Osteoblast (primary cell): Measurements from ENCODE around the gene MGAM2. TPM values are rescaled to one million over a fixed set of nuclear protein-coding genes. Genes with fewer than 3 reads are reported as not detected.

ENCODE experiments used
- DNase-seq: peaks from one replicate; pipeline ENCODE4 v3.0.0; 2011; ENCODE audit warnings: low spot score, mixed read lengths; ENCODE audit not compliant: insufficient read length; ENCODE audit errors: missing footprints
- H2AFZ ChIP-seq: 2 replicates; pipeline ENCODE4 v1.6.0; 2011; ENCODE audit warnings: mild to moderate bottlenecking, low read length
- H3K27ac ChIP-seq: 2 replicates; pipeline ENCODE4 v1.5.1; 2011; ENCODE audit warnings: mild to moderate bottlenecking, low read depth, low read length, moderate library complexity
- H3K27me3 ChIP-seq: 2 replicates; pipeline ENCODE4 v1.6.0; 2012; ENCODE audit warnings: mild to moderate bottlenecking, control low read depth, inconsistent platforms, low read length, moderate library complexity; ENCODE audit not compliant: insufficient read depth
- H3K36me3 ChIP-seq: 2 replicates; pipeline ENCODE4 v1.5.1; 2011; ENCODE audit warnings: mild to moderate bottlenecking, low read length, control low read depth, moderate library complexity; ENCODE audit not compliant: insufficient read depth
- H3K4me1 ChIP-seq: 2 replicates; pipeline ENCODE4 v1.5.1; 2011; ENCODE audit warnings: mild to moderate bottlenecking, low read length, control low read depth, moderate library complexity; ENCODE audit not compliant: insufficient read depth
- H3K4me2 ChIP-seq: 2 replicates; pipeline ENCODE4 v1.6.0; 2011; ENCODE audit warnings: mild to moderate bottlenecking, low read length; ENCODE audit not compliant: insufficient read depth
- H3K4me3 ChIP-seq: fragments of 200-600 bp; sonication (generic); 3 replicates; pipeline ENCODE4 v1.5.1; 2012; ENCODE audit warnings: mild to moderate bottlenecking, low read length, inconsistent platforms; ENCODE audit not compliant: insufficient read depth
- H3K79me2 ChIP-seq: 2 replicates; pipeline ENCODE4 v1.6.0; 2012; ENCODE audit warnings: mild to moderate bottlenecking, low read length, control low read depth, inconsistent platforms; ENCODE audit not compliant: insufficient read depth
- H3K9me3 ChIP-seq: 2 replicates; pipeline ENCODE4 v1.5.1; 2011; ENCODE audit warnings: low read depth, low read length, control low read depth
- H4K20me1 ChIP-seq: 2 replicates; pipeline ENCODE4 v1.6.0; 2012; ENCODE audit warnings: mild to moderate bottlenecking, low read length, control low read depth; ENCODE audit not compliant: insufficient read depth
- total RNA-seq: library from RNA; depleted of rRNA; stranded (reverse); fragments of >200 nt; gene quantifications from 2 replicates; pipeline ENCODE4 v1.2.3, GENCODE V29; 2012
- TF ChIP-seq, protein P1 (sequence below): IDR thresholded peaks from 2 replicates; pipeline ENCODE4 v1.5.1; 2011; ENCODE audit warnings: mild to moderate bottlenecking, low read depth, low read length, moderate library complexity; ENCODE audit errors: extremely low read depth

The MGAM2 gene
- total RNA-seq, 1 donor = not detected

DNA sequence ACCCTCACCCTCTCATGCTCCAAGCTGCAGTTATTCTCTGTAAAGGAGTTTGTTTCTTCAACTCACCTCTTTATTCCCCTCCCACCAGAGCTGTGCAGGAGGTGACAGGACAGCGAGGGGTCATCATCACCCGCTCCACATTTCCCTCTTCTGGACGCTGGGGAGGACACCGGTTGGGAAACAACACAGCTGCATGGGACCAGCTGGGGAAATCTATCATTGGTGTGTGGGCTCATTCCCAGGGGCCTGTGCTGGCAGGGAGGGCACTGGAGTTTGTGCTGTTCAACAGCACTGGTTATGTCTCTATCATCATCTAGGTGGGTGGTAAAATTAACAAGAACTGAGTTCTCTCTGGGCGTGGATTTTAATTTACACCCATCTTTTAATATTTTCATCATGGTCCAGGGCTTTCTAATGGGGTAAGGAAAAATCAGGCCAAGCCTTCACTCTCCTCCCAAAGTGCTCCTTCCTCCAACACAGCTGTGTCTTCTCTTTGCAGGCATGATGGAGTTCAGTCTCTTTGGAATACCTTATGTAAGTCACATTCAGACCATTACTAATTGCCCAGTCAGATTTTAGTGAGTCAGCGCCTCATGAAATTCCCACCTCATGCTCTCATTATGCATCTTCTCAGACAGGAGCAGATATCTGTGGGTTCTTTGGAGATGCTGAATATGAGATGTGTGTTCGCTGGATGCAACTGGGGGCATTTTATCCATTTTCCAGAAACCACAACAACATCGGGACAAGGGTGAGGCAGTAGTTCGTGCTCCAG is 84.7 kb downstream of the MGAM2 start:
- Histone ChIP-seq H3K79me2 (no peaks in the 10 kb centered on the region), H3K27me3 (no peaks in the 10 kb centered on the region), H4K20me1 (no peaks in the 10 kb centered on the region), H3K9me3 (no peaks in the 10 kb centered on the region), H3K4me1 (no peaks in the 10 kb centered on the region), H3K4me3 (no peak overlapping the region), H3K4me2 (no peak overlapping the region), H3K27ac (no peak overlapping the region), H3K36me3 (no peaks in the 10 kb centered on the region), H2AFZ (no peak overlapping the region)
- no peak for DNase-seq
- TF ChIP-seq, protein P1, sequence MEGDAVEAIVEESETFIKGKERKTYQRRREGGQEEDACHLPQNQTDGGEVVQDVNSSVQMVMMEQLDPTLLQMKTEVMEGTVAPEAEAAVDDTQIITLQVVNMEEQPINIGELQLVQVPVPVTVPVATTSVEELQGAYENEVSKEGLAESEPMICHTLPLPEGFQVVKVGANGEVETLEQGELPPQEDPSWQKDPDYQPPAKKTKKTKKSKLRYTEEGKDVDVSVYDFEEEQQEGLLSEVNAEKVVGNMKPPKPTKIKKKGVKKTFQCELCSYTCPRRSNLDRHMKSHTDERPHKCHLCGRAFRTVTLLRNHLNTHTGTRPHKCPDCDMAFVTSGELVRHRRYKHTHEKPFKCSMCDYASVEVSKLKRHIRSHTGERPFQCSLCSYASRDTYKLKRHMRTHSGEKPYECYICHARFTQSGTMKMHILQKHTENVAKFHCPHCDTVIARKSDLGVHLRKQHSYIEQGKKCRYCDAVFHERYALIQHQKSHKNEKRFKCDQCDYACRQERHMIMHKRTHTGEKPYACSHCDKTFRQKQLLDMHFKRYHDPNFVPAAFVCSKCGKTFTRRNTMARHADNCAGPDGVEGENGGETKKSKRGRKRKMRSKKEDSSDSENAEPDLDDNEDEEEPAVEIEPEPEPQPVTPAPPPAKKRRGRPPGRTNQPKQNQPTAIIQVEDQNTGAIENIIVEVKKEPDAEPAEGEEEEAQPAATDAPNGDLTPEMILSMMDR = no peak

DNA sequence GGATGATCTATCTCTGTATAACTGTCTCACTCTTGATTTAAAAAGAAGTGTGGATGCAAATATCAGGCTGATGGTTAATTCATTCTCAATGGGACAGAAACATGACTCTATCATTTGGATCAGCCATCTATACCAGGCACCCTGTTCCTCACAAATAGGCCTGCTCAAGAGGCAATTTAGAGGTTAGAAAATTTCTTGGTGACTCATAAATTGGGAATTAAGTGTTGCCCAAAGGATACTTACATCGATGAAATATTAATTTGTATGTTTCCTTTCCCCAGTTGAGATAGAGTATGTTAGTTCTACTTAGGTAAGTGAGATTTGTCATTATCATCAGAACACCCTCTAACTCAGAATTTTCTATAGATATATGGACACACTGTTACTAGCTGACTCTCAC is 88.7 kb downstream of the MGAM2 start:
- H3K4me1 ChIP-seq = no peaks in the 10 kb centered on the region
- no peaks in the 10 kb centered on the region for H3K27me3 ChIP-seq
- TF ChIP-seq, protein P1 = no peak
- no peaks in the 10 kb centered on the region for H3K9me3 ChIP-seq
- no peak overlapping the region for H3K4me3 ChIP-seq
- DNase-seq = no peak
- no peaks in the 10 kb centered on the region for H3K36me3 ChIP-seq
- no peak overlapping the region for H3K4me2 ChIP-seq
- no peaks in the 10 kb centered on the region for H3K79me2 ChIP-seq
- no peak overlapping the region for H2AFZ ChIP-seq
- H4K20me1 ChIP-seq = no peaks in the 10 kb centered on the region
- no peak overlapping the region for H3K27ac ChIP-seq

DNA sequence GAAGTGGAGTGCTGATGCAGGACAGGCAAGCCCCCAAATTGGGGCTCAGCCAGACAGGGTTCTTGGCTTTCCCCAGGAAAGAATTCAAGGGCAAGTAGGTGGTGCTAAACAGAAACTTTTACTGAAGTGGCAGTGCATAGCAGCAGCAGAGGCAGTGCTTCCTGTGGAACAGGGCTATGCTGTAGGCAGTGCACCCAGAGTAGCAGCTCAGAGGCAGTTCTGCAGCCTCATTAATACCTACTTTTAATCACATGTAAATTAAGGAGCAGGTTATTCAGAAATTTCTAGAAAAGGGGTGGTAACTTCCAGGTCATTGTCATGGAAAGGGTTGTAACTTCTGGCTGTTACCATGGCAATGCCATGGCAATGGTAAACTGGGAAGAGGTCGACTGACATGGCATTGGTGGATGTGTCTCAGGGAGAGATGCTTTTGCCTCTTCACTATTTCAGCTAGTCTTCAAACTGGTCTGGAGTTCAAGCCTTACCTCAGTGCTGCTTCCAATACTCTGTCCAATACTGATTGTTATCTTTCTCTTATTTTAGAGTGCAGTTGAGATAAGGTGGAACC is 117.1 kb downstream of the MGAM2 start:
- H3K4me1 ChIP-seq = no peaks in the 10 kb centered on the region
- H3K27me3 ChIP-seq = no peaks in the 10 kb centered on the region
- TF ChIP-seq, protein P1 = no peak
- H3K4me3 ChIP-seq = no peak overlapping the region
- DNase-seq = no peak
- H3K27ac ChIP-seq = no peak overlapping the region
- no peaks in the 10 kb centered on the region for H3K79me2 ChIP-seq
- H3K4me2 ChIP-seq = no peak overlapping the region
- no peak overlapping the region for H2AFZ ChIP-seq
- no peaks in the 10 kb centered on the region for H4K20me1 ChIP-seq
- no peaks in the 10 kb centered on the region for H3K9me3 ChIP-seq
- H3K36me3 ChIP-seq = no peaks in the 10 kb centered on the region

DNA sequence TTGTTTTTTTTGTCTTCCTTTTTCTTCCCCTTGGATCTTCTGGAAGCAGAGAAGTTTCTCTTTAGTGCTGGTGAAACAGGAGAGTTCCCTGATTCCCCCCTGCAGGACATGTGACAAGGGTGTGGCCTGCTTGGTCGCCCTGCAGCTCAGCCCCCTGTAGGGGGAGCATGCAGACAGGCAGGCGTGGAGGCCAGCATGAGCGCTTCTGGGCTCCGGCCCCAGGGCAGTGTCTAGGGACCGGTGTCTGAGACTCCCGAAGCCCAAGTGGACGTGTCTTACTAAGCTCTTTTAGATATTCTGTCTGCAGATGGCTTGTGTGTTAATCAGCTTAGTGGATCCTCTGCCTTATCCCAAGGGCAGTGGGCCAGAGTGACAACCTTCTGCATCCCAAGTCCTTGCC is 120.2 kb downstream of the MGAM2 start:
- H3K27ac ChIP-seq = no peak overlapping the region
- DNase-seq = no peak
- H3K36me3 ChIP-seq = no peaks in the 10 kb centered on the region
- H3K9me3 ChIP-seq = no peaks in the 10 kb centered on the region
- H3K27me3 ChIP-seq = no peaks in the 10 kb centered on the region
- H3K4me1 ChIP-seq = no peaks in the 10 kb centered on the region
- no peak overlapping the region for H2AFZ ChIP-seq
- H3K4me3 ChIP-seq = no peak overlapping the region
- H3K79me2 ChIP-seq = no peaks in the 10 kb centered on the region
- TF ChIP-seq, protein P1 = peak; percentile 7
- no peak overlapping the region for H3K4me2 ChIP-seq
- no peaks in the 10 kb centered on the region for H4K20me1 ChIP-seq
